GM23248 (cell line): ENCODE results near the gene GEMIN5. TPM values are rescaled to one million over a fixed set of nuclear protein-coding genes. Genes with fewer than 3 reads are reported as not detected.
A peak's percentile ranks its signal among the peaks of the same experiment; 100 is the strongest.

ENCODE experiments used
- DNase-seq: peaks from one replicate; pipeline ENCODE4 v3.0.0-alpha.2; 2015
- H2AFZ ChIP-seq: fragments of 200-600 bp; sonication (generic); 2 replicates; pipeline ENCODE4 v1.6.1; 2016; ENCODE audit warnings: antibody characterized with exemption
- H3F3A ChIP-seq: fragments of 200-600 bp; sonication (generic); 2 replicates; pipeline ENCODE4 v1.6.1; 2016; ENCODE audit warnings: mild to moderate bottlenecking, antibody characterized with exemption, mixed run types; ENCODE audit not compliant: insufficient read depth
- H3K27ac ChIP-seq: fragments of 200-600 bp; sonication (generic); 2 replicates; pipeline ENCODE4 v1.5.1; 2016; ENCODE audit warnings: mild to moderate bottlenecking
- H3K27me3 ChIP-seq: fragments of 200-600 bp; sonication (generic); replicated peaks from 2 replicates; pipeline ENCODE4 v1.6.1; 2016; ENCODE audit warnings: mild to moderate bottlenecking; ENCODE audit not compliant: insufficient read depth
- H3K36me3 ChIP-seq: fragments of 200-600 bp; sonication (generic); 2 replicates; pipeline ENCODE4 v1.6.1; 2016; ENCODE audit warnings: low read depth, mild to moderate bottlenecking
- H3K4me1 ChIP-seq: fragments of 200-600 bp; sonication (generic); 2 replicates; pipeline ENCODE4 v1.6.1; 2016; ENCODE audit warnings: mild to moderate bottlenecking; ENCODE audit not compliant: insufficient read depth
- H3K4me2 ChIP-seq: fragments of 200-600 bp; sonication (generic); one replicate; pipeline ENCODE4 v1.6.1; 2016; ENCODE audit warnings: mild to moderate bottlenecking; ENCODE audit not compliant: unreplicated experiment
- H3K4me3 ChIP-seq: fragments of 200-600 bp; sonication (generic); 2 replicates; pipeline ENCODE4 v1.5.1; 2016; ENCODE audit warnings: mild to moderate bottlenecking
- H3K79me2 ChIP-seq: fragments of 200-600 bp; sonication (generic); 2 replicates; pipeline ENCODE4 v1.6.1; 2016; ENCODE audit warnings: mild to moderate bottlenecking; ENCODE audit not compliant: insufficient read depth
- H3K9ac ChIP-seq: fragments of 200-600 bp; sonication (generic); 2 replicates; pipeline ENCODE4 v1.6.1; 2016; ENCODE audit warnings: mild to moderate bottlenecking
- H3K9me2 ChIP-seq: fragments of 200-600 bp; sonication (generic); 2 replicates; pipeline ENCODE4 v1.6.1; 2016; ENCODE audit warnings: mixed run types, mild to moderate bottlenecking, moderate library complexity; ENCODE audit not compliant: insufficient read depth
- H3K9me3 ChIP-seq: fragments of 200-600 bp; sonication (generic); one replicate; pipeline ENCODE4 v1.6.1; 2017; ENCODE audit warnings: low read depth
- H4K20me1 ChIP-seq: fragments of 200-600 bp; sonication (generic); 2 replicates; pipeline ENCODE4 v1.6.0; 2016; ENCODE audit not compliant: insufficient read depth
- EZH2 ChIP-seq: fragments of 200-600 bp; sonication (generic); IDR thresholded peaks from 2 replicates; pipeline ENCODE4 v1.6.1; 2018; ENCODE audit warnings: antibody characterized with exemption, mild to moderate bottlenecking; ENCODE audit not compliant: insufficient read depth, poor library complexity, severe bottlenecking
- EZH2phosphoT487 ChIP-seq: fragments of 200-600 bp; sonication (generic); IDR thresholded peaks from 2 replicates; pipeline ENCODE4 v1.6.1; 2018; ENCODE audit warnings: antibody characterized with exemption, moderate library complexity, mild to moderate bottlenecking, low read depth; ENCODE audit not compliant: insufficient read depth
- WGBS, 2 experiments: methylation state at CpG; one replicate each; pipeline ENCODE4 v1.1.6; 2015 to 2017; ENCODE audit warnings: low lambda C conversion rate in 2 of 2, low coverage in 1 of 2; ENCODE audit errors: missing lambda C conversion rate in 2 of 2; 5-methylcytosine and 5-hydroxymethylcytosine counted together
- in situ Hi-C: fragments of 300-500 bp; cut with MboI; formaldehyde crosslinking; loops from 2 replicates; pipeline ENCODE4 v1.15.0; 2020
- polyA plus RNA-seq: library from polyadenylated mRNA; unstranded; fragments of >200 nt; fragmentation: Nextera tagmentation; extraction: Ambion mirVana; gene quantifications from 2 replicates; pipeline ENCODE4 v1.2.1, GENCODE V29; 2016
- total RNA-seq: library from RNA; depleted of rRNA; stranded (reverse); fragments of >200 nt; shearing (Covaris generic); gene quantifications from 2 replicates; pipeline ENCODE4 v1.2.3, GENCODE V29; 2014

The GEMIN5 gene
- total and polyA plus RNA-seq, 2 experiments from 2014 or later, result 9.1 to 13.8 TPM

DNA sequence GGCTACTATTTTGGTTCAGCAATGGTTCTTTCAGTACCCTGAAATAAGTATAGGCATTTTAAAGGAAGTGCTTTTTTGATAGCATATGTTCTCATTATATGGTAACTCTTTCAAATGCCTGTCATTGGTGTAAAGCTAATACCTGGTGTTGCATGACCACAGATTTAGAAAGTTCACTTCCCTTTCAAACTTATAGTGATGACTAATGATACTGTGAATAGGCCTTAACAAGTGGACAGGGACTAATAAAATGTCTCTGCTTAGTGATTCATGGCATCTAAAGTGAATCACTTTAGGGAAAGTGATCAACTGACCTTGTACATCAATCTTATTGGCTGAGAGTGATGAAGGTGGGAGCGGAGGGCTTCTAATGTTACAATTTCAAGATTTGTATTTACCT, 24.5 kb upstream of the GEMIN5 start:
- Histone ChIP-seq H3K4me3 (no peak overlapping the region), H4K20me1 (no peaks in the 10 kb centered on the region), H3K9me3 (no peaks in the 10 kb centered on the region), H3K27ac (no peak overlapping the region), H3K9me2 (no peaks in the 10 kb centered on the region), H3K79me2 (0 out of 2 replicates have a peak, but pooled peaks cover 8% of the 10 kb centered on the region), H3K36me3 (peaks cover 40% of the 10 kb centered on the region), H3K9ac (no peak overlapping the region), H3K27me3 (no peaks in the 10 kb centered on the region), H3F3A (no peaks in the 10 kb centered on the region), H2AFZ (no peak overlapping the region), H3K4me2 (no peak overlapping the region), H3K4me1 (no peaks in the 10 kb centered on the region)
- in situ Hi-C loops, result no loop called here
- no peak for TF ChIP-seq EZH2phosphoT487
- TF ChIP-seq EZH2, result no peak
- WGBS, 2 experiments, result 96 to 97% methylated on average over 1 of the region's 1 CpG
- DNase-seq, result peak; percentile 59

DNA sequence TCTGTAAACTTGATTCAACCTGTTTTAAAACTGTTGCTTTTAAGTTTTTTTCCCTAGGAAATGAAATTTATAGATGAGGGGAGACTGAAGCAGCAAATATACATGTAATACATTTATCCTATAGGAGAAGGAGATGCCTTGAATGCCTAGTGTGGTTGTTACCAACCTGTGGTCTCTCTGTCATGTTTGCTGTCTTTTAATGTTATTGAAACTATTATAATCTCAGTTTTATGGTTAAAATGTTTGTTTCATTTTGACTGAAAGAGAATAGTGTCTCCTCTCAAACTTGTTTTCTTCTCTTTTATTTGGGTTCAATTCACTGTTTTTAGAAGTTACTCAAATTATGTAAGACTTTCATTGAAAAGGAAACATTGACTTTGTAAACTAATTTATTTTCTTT, 18.7 kb upstream of the GEMIN5 start:
- no peak for TF ChIP-seq EZH2phosphoT487
- TF ChIP-seq EZH2, result no peak
- Histone ChIP-seq H3K36me3 (peaks cover 41% of the 10 kb centered on the region), H3K9me3 (no peaks in the 10 kb centered on the region), H3K27ac (no peak overlapping the region), H3F3A (no peaks in the 10 kb centered on the region), H3K79me2 (peaks cover 32% of the 10 kb centered on the region), H3K4me1 (no peaks in the 10 kb centered on the region), H3K9ac (no peak overlapping the region), H4K20me1 (no peaks in the 10 kb centered on the region), H2AFZ (no peak overlapping the region), H3K4me2 (no peak overlapping the region), H3K9me2 (no peaks in the 10 kb centered on the region), H3K27me3 (no peaks in the 10 kb centered on the region), H3K4me3 (no peak overlapping the region)
- in situ Hi-C loops, result no loop called here
- DNase-seq, result no peak

DNA sequence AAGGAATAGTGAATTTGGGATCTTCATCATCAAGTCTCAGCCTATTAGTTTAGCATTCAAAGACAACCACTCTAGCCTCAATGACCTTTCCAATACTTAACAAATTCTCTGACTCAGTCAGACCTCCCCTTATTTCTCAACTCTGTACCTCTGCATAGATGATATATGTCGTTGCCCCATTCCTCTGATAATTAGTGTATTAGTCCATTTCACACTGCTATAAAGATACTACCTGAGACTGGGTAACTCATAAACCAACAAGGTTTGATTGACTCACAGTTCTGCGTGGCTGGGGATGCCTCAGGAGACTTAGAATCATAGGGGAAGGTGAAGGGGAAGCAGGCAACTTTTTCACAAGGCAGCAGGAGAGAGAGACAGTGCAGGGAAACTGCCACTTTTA, 11.8 kb upstream of the GEMIN5 start:
- no peaks in the 10 kb centered on the region for H3K9me3 ChIP-seq
- H3K4me3 ChIP-seq, result no peak overlapping the region
- DNase-seq, result no peak
- H4K20me1 ChIP-seq, result peaks cover 4% of the 10 kb centered on the region; the same call in 1 of the 2 replicates
- H2AFZ ChIP-seq, result no peak overlapping the region
- H3K9ac ChIP-seq, result no peak overlapping the region
- H3K36me3 ChIP-seq, result no peaks in the 10 kb centered on the region
- H3K9me2 ChIP-seq, result no peaks in the 10 kb centered on the region
- no peaks in the 10 kb centered on the region for H3F3A ChIP-seq
- no peaks in the 10 kb centered on the region for H3K27me3 ChIP-seq
- in situ Hi-C loops, result no loop called here
- TF ChIP-seq EZH2phosphoT487 (no peak), EZH2 (no peak)
- H3K79me2 ChIP-seq, result peaks cover 90% of the 10 kb centered on the region
- no peaks in the 10 kb centered on the region for H3K4me1 ChIP-seq
- 92 to 93% methylated on average over 2 of the region's 2 CpGs for whole genome bisulfite sequencing, 2 experiments
- no peak overlapping the region for H3K4me2 ChIP-seq
- H3K27ac ChIP-seq, result no peak overlapping the region

DNA sequence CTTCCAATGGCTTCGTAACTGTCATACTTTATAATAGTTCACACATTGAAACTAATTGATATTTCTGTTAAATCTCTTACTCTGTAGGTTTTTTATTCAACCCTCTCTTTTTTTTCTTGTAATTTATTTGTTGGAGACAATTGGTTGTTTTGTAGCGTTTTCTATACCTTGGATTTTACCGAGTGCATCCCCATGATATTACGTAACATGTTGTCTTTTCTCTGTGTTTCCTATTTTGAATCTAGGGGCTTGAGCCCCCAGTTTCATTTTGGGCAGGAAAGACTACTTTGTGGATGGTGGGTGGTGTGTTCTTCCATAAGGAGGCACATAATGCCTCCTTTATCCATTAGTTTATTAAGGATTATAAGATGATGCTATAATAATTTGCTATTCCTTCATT, 10.3 kb upstream of the GEMIN5 start:
- in situ Hi-C loops, result no loop called here
- Histone ChIP-seq H3K36me3 (no peaks in the 10 kb centered on the region), H3F3A (no peaks in the 10 kb centered on the region), H4K20me1 (peaks cover 4% of the 10 kb centered on the region; the same call in 1 of the 2 replicates), H3K9me3 (no peaks in the 10 kb centered on the region), H3K9me2 (no peaks in the 10 kb centered on the region), H3K27me3 (no peaks in the 10 kb centered on the region), H3K4me1 (no peaks in the 10 kb centered on the region), H2AFZ (no peak overlapping the region), H3K4me2 (no peak overlapping the region), H3K79me2 (peaks cover 96% of the 10 kb centered on the region), H3K9ac (no peak overlapping the region), H3K27ac (no peak overlapping the region), H3K4me3 (no peak overlapping the region)
- TF ChIP-seq EZH2phosphoT487 (no peak), EZH2 (no peak)
- WGBS, 2 experiments, result 96 to 99% methylated on average over 4 of the region's 4 CpGs
- no peak for DNase-seq

DNA sequence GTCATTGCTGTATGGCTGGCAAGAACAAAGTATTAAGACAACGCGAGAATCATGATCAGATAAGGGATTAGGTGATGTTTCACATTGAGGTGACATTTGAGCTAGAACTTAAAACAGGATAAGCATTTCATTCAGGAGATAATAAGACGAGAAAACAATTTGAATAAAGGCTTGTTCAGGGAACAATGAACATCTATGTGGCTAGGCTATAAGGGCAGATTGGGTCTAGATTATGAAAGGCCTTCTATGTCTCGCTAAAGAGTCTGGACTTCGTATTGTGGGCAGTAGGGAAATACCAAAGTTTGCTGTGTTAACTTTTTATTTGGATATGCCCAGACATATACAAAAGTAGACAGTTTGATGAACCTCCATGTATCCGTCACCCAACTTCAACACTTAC, 9.8 kb upstream of the GEMIN5 start:
- Histone ChIP-seq H3K36me3 (no peaks in the 10 kb centered on the region), H2AFZ (no peak overlapping the region), H3K79me2 (peaks cover 96% of the 10 kb centered on the region), H3K9me2 (no peaks in the 10 kb centered on the region), H4K20me1 (peaks cover 4% of the 10 kb centered on the region; the same call in 1 of the 2 replicates), H3F3A (no peaks in the 10 kb centered on the region), H3K4me1 (0 out of 2 replicates have a peak, but pooled peaks cover 4% of the 10 kb centered on the region), H3K4me3 (no peak overlapping the region), H3K27ac (no peak overlapping the region), H3K27me3 (no peaks in the 10 kb centered on the region), H3K9ac (no peak overlapping the region), H3K9me3 (no peaks in the 10 kb centered on the region), H3K4me2 (no peak overlapping the region)
- 96 to 97% methylated on average over 6 of the region's 6 CpGs for WGBS, 2 experiments
- in situ Hi-C loops, result no loop called here
- no peak for DNase-seq
- no peak for TF ChIP-seq EZH2
